GM19238 (cell line): ENCODE data around the gene TSHZ3.

Experiments
- DNase-seq: peaks from one replicate; pipeline ENCODE4 v3.0.0; 2011; ENCODE audit warnings: low spot score; ENCODE audit not compliant: insufficient read length

The TSHZ3 gene

GRCh38 chr19:31264041-31264778 lies 85.0 kb downstream of the TSHZ3 start:
- DNase-seq: no peak

- DNase-seq: no peak
These were observed 85.9 kb downstream of the TSHZ3 start for GRCh38 chr19:31263328-31263727.

DNA sequence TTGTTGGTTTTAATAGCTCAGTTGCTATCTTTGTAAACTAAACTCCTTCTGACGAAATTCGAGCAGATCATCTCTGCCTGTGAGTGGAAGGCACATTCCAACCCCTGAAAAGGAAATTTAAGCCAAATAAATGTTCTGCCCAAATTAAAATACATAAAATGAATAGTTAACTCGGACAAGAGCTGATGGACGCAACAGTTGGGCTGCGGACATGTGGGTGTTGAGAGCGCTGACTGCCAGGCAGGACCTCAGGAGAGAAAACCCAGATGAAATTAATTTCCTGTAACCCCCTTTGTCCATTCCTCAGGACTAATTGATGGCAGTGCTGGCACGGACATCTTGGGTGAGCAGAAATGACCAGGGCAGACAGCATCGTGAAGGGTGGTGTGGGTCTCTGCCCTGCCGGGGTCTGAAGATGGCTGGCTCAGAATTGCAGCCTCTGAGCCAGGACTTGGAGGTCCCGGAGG lies 86.5 kb downstream of the TSHZ3 start:
- no peak for DNase-seq

GRCh38 chr19:31261603-31262212 lies 87.5 kb downstream of the TSHZ3 start:
- no peak for DNase-seq

DNA sequence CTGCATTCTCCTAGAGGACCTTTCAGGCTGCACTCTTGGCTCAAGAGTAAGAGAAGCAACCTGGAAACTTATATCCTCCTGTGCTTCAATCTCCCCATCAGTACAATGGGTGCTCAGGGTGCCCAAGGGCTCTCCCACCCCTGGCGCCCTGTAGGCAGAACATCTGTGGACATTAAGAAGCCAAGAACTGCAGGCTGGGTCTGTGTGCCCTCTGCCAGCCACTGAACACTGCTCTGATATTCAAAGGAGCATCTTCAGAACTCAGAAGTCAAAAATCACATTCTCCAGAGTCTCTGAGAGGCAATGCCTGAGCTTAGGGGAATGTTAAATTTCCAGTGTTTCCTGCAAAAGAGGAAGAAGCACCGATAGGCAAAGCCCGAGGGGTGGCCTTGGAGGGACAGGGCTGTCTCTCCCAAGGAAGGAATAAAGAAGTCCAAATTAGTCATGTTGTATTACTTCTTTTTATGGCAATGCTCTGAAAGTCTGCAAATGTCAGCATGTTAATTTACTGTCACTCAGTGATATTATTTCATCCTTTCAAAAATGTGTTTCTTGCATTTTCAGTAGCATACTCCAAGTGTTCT lies 88.1 kb downstream of the TSHZ3 start:
- DNase-seq: no peak

- no peak for DNase-seq
These were observed 88.9 kb downstream of the TSHZ3 start for GRCh38 chr19:31260171-31260933.

DNA sequence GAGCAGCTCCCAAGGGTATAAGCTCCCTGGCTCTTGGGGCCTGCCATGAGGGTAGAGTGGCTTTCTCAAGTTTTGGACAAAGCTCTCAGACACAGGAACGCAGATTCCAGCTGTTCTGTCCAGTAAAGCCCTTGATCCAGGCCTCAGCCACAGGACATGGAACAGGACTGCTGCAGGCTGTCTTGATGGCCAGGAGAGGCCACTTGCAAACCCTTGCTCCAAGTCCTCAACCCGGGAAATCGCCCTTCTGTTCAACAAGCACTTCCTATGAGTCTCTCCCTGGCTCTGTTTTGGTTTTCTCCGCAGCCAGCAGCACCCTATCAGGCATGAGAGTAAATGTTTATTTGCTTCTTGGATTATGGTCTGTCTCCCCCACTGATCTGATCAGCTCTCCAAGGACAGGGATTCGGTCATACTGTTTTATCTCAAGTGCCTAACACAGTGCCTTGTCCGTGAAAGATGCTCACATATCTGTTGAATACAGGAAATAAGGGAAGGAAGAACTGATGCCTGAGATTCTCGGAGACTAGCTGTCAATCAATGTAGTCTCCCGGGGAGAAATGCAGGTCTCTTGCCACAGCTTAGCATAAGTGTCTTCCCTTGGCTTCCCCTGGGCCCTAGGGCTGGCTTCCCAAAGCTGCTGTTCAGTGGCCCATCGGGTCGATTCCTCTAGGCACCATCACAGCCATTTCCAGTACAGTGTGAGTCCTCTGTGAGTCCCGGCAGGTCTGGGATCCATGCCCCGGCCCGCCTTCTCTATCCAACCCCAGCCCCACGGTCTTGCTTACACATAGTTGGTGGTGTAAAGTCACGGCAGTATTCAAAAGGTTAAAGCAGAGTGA lies 90.8 kb downstream of the TSHZ3 start:
- no peak for DNase-seq

DNA sequence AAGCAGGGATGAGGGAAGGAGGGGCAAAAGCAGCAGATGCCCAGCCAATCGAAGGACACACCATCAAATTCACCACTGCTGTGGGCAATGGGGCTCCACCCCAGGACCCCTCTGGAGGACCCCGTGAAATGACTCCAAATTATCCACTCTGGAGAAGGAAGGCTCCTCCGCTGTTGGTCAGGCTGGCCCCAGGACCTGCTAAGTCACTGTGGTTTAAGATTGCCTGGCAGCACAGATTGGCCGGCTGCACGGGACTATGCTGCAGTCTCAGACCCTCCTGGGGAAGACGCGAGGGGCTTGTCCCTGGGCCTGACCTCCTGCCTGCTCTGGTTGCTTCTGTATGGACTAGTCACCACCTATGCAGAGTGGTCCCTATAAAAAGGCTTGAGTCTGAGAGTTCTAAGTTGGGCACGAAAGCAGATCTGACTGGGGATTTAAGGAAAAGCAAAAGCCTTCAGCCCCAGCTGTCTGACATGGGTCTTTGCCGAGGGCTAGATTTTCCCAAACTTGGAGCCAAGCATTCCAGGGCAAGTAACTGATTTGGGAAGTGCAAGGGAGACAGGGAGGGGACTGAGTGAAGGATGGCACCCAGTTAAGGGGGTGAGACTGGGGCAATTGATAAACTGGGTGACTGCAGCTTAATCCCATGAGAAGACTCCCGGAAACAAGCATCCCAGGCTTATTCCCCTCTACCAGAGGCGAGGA lies 91.7 kb downstream of the TSHZ3 start:
- no peak for DNase-seq

DNA sequence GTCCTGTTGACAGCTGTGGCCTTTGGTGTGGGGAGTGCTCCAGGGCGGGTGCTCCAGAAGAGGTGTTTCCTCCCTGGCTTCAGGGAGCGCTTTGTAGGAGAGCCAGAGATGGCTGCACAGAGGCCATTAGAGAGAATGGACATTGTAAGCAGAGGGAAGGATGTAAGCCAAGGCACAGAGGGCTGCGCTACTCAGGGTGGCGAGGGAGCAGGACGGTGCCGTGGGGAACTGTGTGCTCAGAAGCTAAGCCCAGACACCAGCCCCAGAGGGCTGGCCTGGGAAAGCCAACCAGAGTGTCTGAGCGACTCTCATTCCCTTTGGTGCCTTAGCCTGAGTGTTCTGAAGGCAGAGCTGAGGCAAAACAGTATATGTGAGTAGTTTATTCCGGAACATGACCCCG lies 92.2 kb downstream of the TSHZ3 start:
- DNase-seq: no peak

DNA sequence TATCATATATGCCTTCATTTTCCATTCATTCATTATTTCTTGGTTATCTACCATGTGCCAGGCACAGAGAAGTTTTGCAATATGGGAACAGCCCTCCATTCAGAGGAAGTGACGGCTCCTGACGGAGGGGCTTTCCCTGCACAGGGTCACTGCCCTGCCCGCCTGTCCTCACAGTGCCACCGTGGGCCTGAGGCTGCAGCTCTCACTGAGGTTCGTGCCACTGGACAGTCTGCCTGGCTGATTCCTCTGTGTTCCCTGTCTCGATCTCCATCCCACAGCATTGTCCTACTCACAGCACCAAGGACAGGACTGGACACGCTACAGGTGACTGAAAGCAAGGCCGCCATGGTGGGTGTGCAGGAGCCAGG lies 92.7 kb downstream of the TSHZ3 start:
- DNase-seq: no peak

DNA sequence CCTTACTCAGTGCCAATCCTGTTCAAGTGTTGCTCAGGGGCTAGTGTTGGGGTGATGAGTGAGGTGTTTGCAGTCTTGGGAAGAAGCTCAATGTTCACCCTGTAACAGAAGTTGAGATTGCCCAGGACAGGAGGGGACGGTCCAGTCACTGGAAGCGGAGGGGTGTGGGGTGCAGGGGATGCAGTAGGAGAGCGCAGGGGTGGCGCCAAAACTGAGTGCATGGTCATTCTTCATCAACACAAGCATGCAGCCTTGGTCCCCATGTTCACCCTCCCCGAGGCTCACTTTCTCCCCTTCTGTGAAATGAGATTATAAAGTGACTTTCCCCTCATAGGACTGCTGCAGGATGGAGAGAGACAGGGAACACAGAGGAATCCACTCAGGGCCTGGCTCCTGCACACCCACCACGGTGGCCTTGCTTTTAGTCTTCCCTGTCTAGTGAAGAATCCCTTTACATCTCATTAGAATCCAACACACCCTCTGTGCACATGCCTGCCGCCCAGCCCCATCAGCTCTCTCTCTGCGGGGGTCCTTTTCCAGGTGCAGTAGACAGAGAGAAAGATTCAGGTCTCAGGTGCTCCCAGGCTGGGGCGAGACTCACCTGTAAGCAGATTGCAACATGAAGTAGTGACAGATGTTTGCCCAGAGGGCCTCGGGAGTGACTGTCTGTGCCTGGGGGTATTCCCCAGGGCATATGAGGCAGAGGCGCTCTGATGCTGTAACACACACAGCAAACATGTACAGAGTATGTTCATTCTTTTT lies 93.2 kb downstream of the TSHZ3 start:
- DNase-seq: no peak

- no peak for DNase-seq
These were observed 93.9 kb downstream of the TSHZ3 start for GRCh38 chr19:31255174-31255799.

DNA sequence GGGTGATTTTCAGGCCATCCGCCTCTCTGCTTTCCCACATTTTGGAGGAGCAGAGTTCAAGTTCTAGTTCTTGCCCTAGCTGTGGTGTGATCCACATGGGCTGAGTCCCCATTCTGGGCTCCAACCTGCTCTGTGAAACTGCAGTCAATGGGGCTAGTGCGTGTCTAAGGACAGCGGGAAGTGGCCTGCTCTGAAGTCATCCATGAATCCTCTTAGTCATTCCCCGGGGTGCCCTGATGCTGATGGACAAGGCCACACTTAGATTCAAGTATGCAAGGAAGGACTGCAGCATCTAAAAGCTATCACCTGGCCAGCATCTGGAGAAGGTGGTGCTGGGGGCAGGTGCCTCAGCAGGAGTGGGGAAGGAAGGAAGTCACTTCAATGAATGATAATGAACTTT lies 94.6 kb downstream of the TSHZ3 start:
- no peak for DNase-seq

GRCh38 chr19:31254180-31254551 lies 95.1 kb downstream of the TSHZ3 start:
- no peak for DNase-seq

DNA sequence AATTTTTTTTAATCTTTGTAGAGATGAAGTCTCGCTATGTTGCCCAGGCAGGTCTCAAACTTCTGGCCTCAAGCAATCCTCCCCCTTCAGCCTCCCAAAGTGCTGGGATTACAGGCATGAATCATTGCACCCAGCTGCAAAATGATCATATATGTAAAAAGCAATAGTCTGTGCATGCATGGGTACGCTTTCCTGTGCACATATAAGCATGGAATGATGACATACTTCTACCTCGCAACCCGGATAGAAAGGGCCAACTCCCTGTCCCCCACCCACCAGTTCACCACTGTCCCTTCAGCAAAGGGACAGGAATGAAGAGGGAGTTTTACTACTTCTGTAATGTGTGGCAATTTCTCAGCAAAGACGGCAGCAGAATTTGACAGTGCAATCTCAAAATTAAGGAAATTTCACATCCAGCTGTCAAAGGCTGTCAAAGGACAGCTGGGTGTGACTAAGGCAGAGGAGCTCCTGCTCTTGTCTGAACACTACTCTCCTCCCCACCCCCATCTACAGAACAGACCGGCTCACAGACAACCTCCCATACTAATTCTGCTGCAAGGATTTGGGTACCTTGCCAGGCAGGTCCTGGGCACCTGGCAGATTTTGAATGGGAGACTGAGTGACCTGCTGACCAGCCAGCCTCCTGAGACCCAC lies 95.6 kb downstream of the TSHZ3 start:
- no peak for DNase-seq

DNA sequence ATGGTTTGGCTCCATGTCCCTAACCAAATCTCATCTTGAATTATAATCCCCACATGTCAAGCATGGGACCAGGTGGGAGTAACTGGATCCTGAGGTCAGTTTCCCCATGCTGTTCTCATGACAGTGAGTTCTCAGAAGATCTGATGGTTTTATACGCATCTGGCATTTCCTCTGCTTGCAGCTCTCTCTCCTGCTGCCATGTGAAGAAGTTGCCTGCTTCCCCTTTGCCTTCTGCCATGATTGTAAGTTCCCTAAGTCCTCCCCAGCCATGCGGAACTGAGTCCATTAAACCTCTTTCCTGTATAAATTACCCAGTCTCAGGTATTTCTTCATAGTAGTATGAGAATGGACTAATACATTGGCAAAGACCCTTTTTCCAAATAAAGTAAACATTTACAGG lies 96.8 kb downstream of the TSHZ3 start:
- DNase-seq: no peak

GRCh38 chr19:31249217-31249616 lies 100.0 kb downstream of the TSHZ3 start:
- DNase-seq: no peak

DNA sequence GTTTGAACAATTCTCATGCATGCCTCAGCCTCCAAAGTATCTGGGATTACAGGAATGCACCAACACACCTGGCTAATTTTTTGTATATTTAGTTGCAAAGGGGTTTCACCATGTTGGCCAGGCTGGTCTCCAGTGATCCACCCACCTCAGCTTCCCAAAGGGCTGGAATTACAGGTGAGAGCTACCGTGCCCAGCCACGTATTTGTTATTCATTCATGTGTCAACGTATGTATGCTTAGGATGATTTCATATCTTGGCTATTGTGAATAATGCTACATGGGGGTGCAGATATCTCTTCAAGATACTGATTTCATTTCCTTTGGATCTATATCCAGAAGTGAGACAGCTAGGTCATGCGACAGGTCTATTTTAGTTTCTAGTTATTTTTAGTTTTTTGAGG lies 113.4 kb downstream of the TSHZ3 start:
- DNase-seq: no peak

DNA sequence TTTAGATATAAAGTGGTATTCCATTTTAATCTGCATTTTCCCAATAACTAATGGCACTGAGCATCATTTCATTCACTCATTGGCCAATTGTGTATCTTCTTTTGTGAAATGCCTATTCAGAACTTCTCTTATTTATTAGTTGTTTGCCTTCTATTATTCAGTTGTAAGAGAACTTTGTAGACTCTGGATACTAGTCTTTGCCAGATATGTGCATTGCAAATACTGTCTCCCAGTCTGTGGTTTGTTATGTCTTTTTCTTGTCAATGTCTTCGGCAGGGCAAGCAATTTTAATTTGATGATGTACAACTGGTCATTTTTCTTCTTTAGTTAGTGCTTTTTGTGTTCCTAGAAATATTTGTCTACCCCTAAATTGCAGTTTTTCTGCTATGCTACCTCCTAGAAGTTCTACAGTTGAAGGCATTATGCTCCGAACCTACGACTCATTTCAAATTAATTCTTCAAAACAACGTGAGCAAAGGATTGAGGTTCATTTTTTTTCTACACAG lies 115.9 kb downstream of the TSHZ3 start:
- no peak for DNase-seq
